ENCODE measurements around the gene NFX1.

Gene NFX1

GRCh38 chr9:33246269-33246860 is 44.0 kb upstream of the NFX1 start:
- no peak for TF ChIP-seq CTCF (IDR thresholded peaks at IDR 0.05)
- H3K27me3 ChIP-seq, result no peaks in the 10 kb centered on the region
- H3K9me3 ChIP-seq, result no peaks in the 10 kb centered on the region
- peaks cover 0 to 3% of the 10 kb centered on the region in 2 experiments for H3K4me1 ChIP-seq (ENCODE audit: control insufficient read depth in 1 of 2, insufficient read depth in 1 of 2, low read depth in 1 of 2, low read length in 1 of 2)
- no peak overlapping the region for H3K27ac ChIP-seq
- H3K36me3 ChIP-seq, result peaks cover 20% of the 10 kb centered on the region
- no peak overlapping the region for H3K4me3 ChIP-seq (ENCODE audit: low read depth in 1 of 2, low read length in 1 of 2)

GRCh38 chr9:33248606-33249005 is 41.7 kb upstream of the NFX1 start:
- Histone ChIP-seq H3K4me1 (ENCODE audit: control insufficient read depth in 1 of 2, insufficient read depth in 1 of 2, low read depth in 1 of 2, low read length in 1 of 2) (peaks cover 0 to 3% of the 10 kb centered on the region in 2 experiments), H3K27me3 (no peaks in the 10 kb centered on the region), H3K9me3 (no peaks in the 10 kb centered on the region), H3K36me3 (peaks cover 42% of the 10 kb centered on the region), H3K4me3 (ENCODE audit: low read depth in 1 of 2, low read length in 1 of 2) (no peak overlapping the region), H3K27ac (no peak overlapping the region)
- no peak for TF ChIP-seq CTCF (IDR thresholded peaks at IDR 0.05)

DNA sequence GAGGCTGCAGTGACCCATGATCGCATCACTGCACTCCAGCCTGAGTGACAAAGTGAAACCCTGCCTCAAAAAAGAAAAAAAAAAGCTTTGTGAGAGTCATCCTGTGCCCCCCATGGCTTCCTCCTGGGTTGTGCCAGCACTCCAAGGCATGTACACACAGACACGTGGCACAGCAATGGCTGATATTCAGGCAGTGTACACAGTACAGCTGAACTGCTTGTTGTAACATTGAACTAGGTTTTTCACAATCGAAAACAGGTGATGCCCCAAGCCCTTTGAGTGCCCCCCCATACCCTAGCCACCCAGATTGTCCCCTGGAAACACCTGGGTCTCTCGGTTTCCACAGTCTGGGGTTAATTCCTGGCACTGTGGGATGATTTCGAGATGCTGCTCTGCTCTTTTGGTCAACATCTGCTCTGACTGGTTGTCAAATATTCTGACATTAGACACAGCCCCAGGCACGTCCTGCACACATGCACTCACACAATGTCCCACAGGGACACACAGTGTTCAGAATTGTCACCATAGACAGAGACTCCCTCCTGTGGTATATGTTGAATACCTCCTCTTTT is 41.1 kb upstream of the NFX1 start:
- TF ChIP-seq CTCF (IDR thresholded peaks at IDR 0.05), result no peak
- peaks cover 0 to under 1% of the 10 kb centered on the region in 2 experiments for H3K4me1 ChIP-seq (ENCODE audit: control insufficient read depth in 1 of 2, insufficient read depth in 1 of 2, low read depth in 1 of 2, low read length in 1 of 2)
- H3K27ac ChIP-seq, result no peak overlapping the region
- peaks cover 47% of the 10 kb centered on the region for H3K36me3 ChIP-seq
- H3K4me3 ChIP-seq (ENCODE audit: low read depth in 1 of 2, low read length in 1 of 2), result no peak overlapping the region
- H3K27me3 ChIP-seq, result no peaks in the 10 kb centered on the region
- no peaks in the 10 kb centered on the region for H3K9me3 ChIP-seq

DNA sequence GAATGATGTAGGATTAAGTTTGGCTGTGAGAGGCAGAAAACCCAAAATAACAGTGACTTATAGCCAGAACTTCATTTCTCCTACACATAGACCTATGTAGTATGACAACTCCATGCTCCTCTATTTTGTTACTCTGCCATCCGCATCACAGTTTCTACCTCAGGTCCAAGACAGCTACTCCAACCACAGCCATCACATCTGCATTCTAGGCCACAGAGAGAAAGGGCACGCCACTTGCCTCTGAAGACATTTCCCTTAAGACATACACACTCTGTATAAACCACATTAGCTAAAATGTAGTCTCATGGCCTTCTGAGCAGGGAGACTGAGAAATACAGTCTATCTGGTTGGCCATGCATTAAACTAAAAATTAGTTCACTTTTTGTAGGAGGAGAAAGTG is 40.3 kb upstream of the NFX1 start:
- Histone ChIP-seq H3K27ac (no peak overlapping the region), H3K4me1 (ENCODE audit: control insufficient read depth in 1 of 2, insufficient read depth in 1 of 2, low read depth in 1 of 2, low read length in 1 of 2) (no peaks in the 10 kb centered on the region), H3K9me3 (no peaks in the 10 kb centered on the region), H3K27me3 (no peaks in the 10 kb centered on the region), H3K36me3 (peaks cover 55% of the 10 kb centered on the region), H3K4me3 (ENCODE audit: low read depth in 1 of 2, low read length in 1 of 2) (no peak overlapping the region)
- TF ChIP-seq CTCF (IDR thresholded peaks at IDR 0.05), result no peak

GRCh38 chr9:33250458-33250995 is 39.8 kb upstream of the NFX1 start:
- Histone ChIP-seq H3K4me1 (ENCODE audit: control insufficient read depth in 1 of 2, insufficient read depth in 1 of 2, low read depth in 1 of 2, low read length in 1 of 2) (no peaks in the 10 kb centered on the region), H3K36me3 (peaks cover 60% of the 10 kb centered on the region), H3K27me3 (no peaks in the 10 kb centered on the region), H3K27ac (no peak overlapping the region), H3K4me3 (ENCODE audit: low read depth in 1 of 2, low read length in 1 of 2) (no peak overlapping the region), H3K9me3 (no peaks in the 10 kb centered on the region)
- TF ChIP-seq CTCF (IDR thresholded peaks at IDR 0.05), result no peak
